Brain microvascular endothelial cell (primary cell): ENCODE measurements around the gene ST6GALNAC5.

Experiments
- DNase-seq: peaks from one replicate; pipeline ENCODE4 v3.0.0-alpha.2; 2020
- H3K27ac ChIP-seq: fragments of 250-450 bp; sonication (Bioruptor Pico); 2 replicates; pipeline ENCODE4 v1.5.1; 2020; ENCODE audit warnings: mild to moderate bottlenecking, moderate library complexity
- H3K27me3 ChIP-seq: fragments of 250-450 bp; sonication (Bioruptor Pico); replicated peaks from 2 replicates; pipeline ENCODE4 v1.5.1; 2020; ENCODE audit warnings: mild to moderate bottlenecking
- H3K36me3 ChIP-seq: fragments of 250-450 bp; sonication (Bioruptor Pico); replicated peaks from 2 replicates; pipeline ENCODE4 v1.5.1; 2020; ENCODE audit warnings: mild to moderate bottlenecking
- H3K4me3 ChIP-seq: 2 replicates; pipeline ENCODE4 v1.5.1; 2011; ENCODE audit warnings: low read depth, mild to moderate bottlenecking, control low read depth, low read length, moderate library complexity
- in situ Hi-C: cut with HindIII; loops from 2 replicates; pipeline ENCODE4 v1.10.0; 2017; ENCODE audit warnings: low sequenced_read_pairs, low pct_ligation_motif_present
- TF ChIP-seq, protein P1 (sequence below): IDR thresholded peaks from 2 replicates; pipeline ENCODE4 v1.5.1; 2011; ENCODE audit warnings: low read depth, mild to moderate bottlenecking, moderate library complexity, low read length, control low read depth, inconsistent platforms; ENCODE audit errors: missing control alignments

Gene ST6GALNAC5

DNA sequence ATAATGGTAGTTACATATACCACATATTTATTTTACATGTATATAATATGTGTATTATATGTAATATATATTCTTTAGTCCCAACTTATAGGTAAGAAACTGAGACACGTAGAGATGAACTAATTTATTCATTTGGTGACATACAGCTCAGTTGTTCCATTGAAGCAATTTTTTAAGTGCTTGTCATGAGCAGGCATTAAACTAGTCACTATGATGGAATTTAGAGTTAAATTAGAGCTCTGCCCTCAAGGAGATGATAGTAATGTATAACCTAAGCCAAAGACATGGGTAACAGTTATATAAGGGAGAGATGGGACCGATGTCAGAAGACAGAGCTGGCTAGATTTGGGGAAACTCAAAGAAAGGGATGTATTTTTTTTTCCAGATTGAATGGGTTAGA is 83.0 kb downstream of the ST6GALNAC5 start:
- in situ Hi-C loops, result no loop called here
- no peak overlapping the region for H3K27ac ChIP-seq
- TF ChIP-seq, protein P1, sequence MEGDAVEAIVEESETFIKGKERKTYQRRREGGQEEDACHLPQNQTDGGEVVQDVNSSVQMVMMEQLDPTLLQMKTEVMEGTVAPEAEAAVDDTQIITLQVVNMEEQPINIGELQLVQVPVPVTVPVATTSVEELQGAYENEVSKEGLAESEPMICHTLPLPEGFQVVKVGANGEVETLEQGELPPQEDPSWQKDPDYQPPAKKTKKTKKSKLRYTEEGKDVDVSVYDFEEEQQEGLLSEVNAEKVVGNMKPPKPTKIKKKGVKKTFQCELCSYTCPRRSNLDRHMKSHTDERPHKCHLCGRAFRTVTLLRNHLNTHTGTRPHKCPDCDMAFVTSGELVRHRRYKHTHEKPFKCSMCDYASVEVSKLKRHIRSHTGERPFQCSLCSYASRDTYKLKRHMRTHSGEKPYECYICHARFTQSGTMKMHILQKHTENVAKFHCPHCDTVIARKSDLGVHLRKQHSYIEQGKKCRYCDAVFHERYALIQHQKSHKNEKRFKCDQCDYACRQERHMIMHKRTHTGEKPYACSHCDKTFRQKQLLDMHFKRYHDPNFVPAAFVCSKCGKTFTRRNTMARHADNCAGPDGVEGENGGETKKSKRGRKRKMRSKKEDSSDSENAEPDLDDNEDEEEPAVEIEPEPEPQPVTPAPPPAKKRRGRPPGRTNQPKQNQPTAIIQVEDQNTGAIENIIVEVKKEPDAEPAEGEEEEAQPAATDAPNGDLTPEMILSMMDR, result no peak
- DNase-seq, result no peak
- H3K4me3 ChIP-seq, result no peak overlapping the region
- no peaks in the 10 kb centered on the region for H3K27me3 ChIP-seq
- H3K36me3 ChIP-seq, result no peaks in the 10 kb centered on the region

DNA sequence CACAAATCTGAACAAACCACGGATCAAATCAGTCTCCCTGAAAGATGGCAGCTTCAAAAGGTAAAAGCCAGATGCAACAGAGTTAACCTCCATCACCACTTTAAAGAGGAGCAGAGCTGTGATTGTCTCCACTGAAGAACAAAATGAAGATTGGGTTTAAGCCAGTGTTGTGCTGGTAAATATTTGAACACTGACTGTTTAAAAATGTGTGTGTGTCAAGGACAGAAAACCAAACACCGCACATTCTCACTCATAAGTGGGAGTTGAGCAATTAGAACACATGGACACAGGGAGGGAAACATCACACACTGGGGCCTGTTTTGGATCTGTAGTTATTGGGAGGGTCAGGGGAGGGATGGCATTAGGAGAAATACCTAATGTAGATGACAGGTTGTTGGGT is 83.9 kb downstream of the ST6GALNAC5 start:
- Histone ChIP-seq H3K27me3 (no peaks in the 10 kb centered on the region), H3K4me3 (no peak overlapping the region), H3K36me3 (no peaks in the 10 kb centered on the region), H3K27ac (no peak overlapping the region)
- TF ChIP-seq, protein P1, result no peak
- in situ Hi-C loops, result no loop called here
- DNase-seq, result no peak

DNA sequence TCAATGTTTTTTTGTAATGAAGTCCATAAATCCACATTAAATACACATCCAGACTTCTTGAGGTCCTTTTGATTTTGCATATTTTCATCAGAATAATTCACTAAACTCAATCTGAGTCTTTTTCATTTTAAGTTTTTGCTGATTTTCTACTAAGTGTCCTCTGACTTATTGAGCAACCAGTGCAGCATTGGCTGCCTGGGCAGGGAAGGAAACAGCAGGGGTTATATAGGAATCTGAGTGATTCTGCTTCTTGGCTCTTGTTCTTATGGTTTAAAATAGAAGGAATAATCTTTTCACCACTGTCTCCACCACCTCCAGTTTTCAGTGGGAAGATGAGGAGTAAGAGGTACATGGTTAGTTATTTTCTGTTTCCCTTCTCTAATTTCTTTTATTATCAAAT is 88.4 kb downstream of the ST6GALNAC5 start:
- DNase-seq, result no peak
- in situ Hi-C loops, result no loop called here
- Histone ChIP-seq H3K4me3 (no peak overlapping the region), H3K27me3 (no peaks in the 10 kb centered on the region), H3K36me3 (no peaks in the 10 kb centered on the region), H3K27ac (no peak overlapping the region)
- TF ChIP-seq, protein P1, result no peak

DNA sequence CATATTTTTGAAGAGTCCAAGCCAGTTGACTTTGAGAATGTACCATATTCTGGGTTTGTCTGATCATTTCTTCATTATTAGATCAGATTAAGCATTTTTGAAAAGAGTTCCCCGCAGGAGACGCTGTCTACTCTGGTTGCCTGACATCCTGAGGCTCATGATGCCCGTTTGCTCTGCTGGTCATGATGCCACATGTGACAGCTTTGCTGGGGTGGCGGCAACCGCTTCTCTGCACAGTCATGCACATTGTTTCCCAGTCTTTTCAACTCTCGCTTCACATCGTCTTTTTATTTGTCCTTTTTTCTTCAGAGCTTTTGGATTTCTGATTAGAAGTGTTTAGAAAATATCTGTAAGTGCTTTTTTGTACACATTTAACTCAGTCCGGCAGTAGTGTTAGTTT is 90.7 kb downstream of the ST6GALNAC5 start:
- in situ Hi-C loops, result no loop called here
- Histone ChIP-seq H3K27me3 (no peaks in the 10 kb centered on the region), H3K27ac (no peak overlapping the region), H3K36me3 (no peaks in the 10 kb centered on the region), H3K4me3 (no peak overlapping the region)
- TF ChIP-seq, protein P1, result no peak
- no peak for DNase-seq

DNA sequence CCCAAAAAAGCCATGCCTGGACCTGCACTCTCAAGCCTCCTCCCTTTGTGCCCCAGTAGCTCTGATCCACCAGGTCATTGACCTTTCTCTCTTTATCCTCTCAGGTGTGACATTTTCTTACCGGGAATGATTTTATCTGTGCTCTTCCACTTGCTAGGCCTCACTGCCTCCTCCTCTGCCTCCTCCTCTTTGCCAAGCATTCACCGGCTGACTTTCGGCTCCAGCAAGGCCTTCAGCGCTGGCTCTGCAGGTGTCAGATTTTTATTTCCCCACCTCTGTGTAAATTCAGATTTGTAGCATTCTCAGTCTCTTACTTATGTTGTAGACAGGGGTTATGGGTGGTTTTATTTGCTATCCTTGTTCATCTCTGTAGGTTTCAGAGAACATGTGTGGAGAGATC is 91.5 kb downstream of the ST6GALNAC5 start:
- Histone ChIP-seq H3K27ac (no peak overlapping the region), H3K27me3 (no peaks in the 10 kb centered on the region), H3K4me3 (no peak overlapping the region), H3K36me3 (no peaks in the 10 kb centered on the region)
- DNase-seq, result no peak
- TF ChIP-seq, protein P1, result no peak
- in situ Hi-C loops, result no loop called here

DNA sequence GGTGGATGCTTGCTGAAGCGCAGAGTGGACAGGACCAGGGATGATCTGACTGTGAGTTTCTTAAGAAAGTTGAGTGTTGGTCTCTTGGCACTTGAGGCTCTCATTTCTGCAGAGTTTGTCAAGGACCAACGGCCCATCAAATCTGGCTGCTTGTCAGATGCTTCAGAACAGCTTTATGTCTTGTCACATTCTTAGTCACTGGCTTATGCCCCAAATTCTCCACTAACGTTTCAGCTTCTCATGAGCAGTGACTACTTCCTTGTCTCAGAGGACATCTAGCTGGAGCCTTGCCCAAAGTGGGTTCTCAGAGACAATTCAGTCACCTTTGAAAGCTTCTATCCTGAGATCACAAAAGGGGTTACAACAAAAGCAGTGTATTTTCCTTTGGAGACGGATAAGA is 92.3 kb downstream of the ST6GALNAC5 start:
- H3K27ac ChIP-seq, result no peak overlapping the region
- in situ Hi-C loops, result no loop called here
- TF ChIP-seq, protein P1, result no peak
- H3K36me3 ChIP-seq, result no peaks in the 10 kb centered on the region
- no peaks in the 10 kb centered on the region for H3K27me3 ChIP-seq
- DNase-seq, result no peak
- H3K4me3 ChIP-seq, result no peak overlapping the region
